ENCODE measurements around the gene HELQ.
A peak's percentile ranks its signal among the peaks of the same experiment; 100 is the strongest.
"Not testable (repeated sequence)": the region's sequence is repeated elsewhere in the genome, so short reads cannot be mapped to it uniquely, and the experiment has no call there.

HELQ gene, protein sequence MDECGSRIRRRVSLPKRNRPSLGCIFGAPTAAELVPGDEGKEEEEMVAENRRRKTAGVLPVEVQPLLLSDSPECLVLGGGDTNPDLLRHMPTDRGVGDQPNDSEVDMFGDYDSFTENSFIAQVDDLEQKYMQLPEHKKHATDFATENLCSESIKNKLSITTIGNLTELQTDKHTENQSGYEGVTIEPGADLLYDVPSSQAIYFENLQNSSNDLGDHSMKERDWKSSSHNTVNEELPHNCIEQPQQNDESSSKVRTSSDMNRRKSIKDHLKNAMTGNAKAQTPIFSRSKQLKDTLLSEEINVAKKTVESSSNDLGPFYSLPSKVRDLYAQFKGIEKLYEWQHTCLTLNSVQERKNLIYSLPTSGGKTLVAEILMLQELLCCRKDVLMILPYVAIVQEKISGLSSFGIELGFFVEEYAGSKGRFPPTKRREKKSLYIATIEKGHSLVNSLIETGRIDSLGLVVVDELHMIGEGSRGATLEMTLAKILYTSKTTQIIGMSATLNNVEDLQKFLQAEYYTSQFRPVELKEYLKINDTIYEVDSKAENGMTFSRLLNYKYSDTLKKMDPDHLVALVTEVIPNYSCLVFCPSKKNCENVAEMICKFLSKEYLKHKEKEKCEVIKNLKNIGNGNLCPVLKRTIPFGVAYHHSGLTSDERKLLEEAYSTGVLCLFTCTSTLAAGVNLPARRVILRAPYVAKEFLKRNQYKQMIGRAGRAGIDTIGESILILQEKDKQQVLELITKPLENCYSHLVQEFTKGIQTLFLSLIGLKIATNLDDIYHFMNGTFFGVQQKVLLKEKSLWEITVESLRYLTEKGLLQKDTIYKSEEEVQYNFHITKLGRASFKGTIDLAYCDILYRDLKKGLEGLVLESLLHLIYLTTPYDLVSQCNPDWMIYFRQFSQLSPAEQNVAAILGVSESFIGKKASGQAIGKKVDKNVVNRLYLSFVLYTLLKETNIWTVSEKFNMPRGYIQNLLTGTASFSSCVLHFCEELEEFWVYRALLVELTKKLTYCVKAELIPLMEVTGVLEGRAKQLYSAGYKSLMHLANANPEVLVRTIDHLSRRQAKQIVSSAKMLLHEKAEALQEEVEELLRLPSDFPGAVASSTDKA

DNA sequence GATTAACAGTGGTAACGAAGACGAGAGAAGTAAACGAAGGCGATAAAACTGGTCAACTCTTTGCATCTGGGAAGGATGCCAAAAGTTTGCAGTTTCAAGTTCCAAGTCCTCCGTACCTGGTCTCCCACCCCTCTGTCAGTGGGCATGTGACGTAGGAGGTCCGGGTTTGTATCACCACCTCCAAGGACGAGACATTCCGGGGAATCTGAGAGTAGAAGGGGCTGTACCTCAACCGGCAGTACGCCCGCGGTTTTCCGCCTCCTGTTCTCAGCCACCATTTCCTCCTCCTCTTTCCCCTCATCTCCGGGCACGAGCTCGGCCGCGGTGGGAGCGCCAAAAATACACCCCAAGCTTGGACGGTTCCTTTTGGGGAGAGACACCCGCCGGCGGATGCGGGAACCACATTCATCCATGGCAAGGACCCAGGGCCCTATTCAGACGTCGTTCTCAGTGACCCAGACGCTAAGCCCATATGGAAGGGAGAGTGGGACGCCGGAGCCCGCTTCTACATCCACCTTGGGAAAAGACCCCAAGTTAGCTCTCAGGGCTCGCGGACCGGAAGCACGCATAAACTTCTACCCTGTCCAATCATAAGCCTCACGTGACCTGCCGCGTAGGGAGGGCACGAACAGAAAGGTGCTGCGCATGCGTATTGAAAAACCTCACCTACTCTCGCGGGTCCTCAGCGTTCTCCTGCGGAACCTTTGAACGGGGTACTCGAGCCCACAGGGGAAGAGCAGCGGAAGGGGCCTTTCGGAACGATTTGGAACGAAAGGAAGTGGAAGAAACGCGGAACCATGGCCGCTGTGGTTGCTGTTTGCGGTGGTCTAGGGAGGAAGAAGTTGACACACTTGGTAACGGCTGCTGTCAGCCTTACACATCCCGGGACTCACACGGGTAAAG, at the start of gene HELQ, which contains the start of gene MRPS18C:
Gene HELQ, minus strand, starts transcription at position 543 of the 903 bp plus-strand sequence. Its CDS starts 130 bp downstream, at position 413.
Gene MRPS18C, plus strand, starts transcription at position 778 of the 903 bp plus-strand sequence. Its CDS starts 20 bp downstream, at position 798.
- peak; percentile 100 for DNase-seq

- DNase-seq, result no peak
Measured at GRCh38 chr4:83504996-83505395, 49.4 kb upstream of the HELQ start.

DNA sequence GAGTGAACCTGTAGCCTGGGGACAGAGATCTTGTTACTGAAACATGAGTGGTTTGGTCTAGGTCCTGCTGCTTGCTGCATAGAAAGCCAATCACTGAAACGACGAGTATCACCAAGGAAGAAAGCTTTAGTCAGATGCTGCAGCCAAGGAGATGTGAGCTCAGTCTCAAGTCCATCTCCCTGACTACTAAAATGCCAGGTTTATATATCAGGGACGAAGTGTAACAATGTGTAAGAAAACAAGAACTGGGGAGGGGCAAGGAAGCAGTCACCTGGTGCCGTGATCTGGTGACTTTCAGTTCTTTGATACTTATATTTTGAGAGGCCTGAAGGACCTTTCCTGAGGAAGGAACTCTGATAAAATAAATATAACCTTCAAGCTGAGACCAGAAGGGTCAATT, 48.9 kb upstream of the HELQ start:
- DNase-seq, result no peak

DNA sequence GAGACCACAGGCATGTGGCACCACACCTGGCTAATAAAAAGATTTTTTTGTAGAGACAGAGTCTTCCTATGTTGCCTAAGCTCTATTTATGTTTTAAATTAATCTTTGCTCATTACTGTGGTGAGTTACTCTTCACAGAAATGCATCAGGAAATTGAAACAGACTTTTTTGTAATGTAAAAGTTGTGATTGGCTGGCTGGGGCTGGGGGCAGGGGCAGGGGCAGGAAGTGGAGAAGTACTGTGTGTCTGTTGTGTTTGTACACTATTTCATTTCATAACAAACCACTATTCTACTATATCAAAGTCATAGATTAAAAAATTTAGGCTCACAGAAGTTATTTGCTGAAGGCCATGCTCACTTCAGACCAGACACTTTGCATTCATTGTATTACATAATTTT, 48.4 kb upstream of the HELQ start:
- no peak for DNase-seq

GRCh38 chr4:83501671-83502070, 46.0 kb upstream of the HELQ start:
- DNase-seq, result not testable (repeated sequence)

DNA sequence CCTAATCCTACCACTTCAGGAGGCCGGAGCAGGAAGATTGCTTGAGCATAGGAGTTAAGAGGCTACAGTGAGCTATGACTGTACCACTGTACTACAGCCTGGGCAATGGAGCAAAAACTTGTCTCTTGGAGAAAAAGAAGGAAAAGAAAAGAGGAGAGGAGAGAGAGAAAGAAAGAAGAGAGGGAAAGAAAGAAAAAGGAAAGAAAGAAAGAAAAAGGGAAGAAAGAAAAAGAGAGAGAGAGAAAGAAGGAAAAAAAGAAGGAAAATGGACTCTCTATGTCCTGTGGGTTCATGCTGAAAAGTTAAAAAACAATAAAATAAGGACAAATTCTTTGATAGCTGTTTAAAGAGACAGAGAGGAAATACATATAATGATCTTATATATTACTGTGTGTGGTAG, 42.6 kb upstream of the HELQ start:
- DNase-seq, result no peak

- DNase-seq, result not testable (repeated sequence)
Measured at GRCh38 chr4:83496085-83496917, 40.7 kb upstream of the HELQ start.

DNA sequence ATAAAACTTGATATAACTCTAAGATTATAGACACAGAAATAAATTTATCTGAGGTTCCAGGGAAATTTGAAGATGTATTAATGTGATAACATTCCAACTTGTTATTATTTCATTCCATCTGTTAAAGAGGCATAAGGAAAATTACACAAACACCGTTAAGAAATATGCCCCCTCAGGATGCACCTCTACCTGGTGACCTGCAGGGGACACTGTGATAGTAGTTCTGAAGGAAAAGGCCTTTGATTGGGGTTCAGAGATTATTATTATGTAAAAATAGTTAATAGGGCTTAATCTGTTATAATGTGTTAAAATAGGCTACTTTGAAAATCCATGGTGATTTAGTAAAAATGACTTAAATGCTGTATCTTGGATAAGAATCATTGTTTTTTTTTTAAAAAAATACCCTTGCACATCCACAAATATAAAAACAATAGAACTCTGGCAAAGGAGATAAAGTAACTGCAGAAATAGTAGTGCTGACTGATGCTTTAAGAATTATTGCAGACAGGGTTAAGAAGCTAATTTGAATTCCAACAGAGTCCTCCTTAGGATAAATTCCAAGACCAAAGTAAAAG, 35.3 kb upstream of the HELQ start:
- peak; percentile 11 for DNase-seq

GRCh38 chr4:83489711-83490326, 34.2 kb upstream of the HELQ start:
- DNase-seq, result no peak

- no peak for DNase-seq
Measured at GRCh38 chr4:83486457-83487129, 31.0 kb upstream of the HELQ start.

DNA sequence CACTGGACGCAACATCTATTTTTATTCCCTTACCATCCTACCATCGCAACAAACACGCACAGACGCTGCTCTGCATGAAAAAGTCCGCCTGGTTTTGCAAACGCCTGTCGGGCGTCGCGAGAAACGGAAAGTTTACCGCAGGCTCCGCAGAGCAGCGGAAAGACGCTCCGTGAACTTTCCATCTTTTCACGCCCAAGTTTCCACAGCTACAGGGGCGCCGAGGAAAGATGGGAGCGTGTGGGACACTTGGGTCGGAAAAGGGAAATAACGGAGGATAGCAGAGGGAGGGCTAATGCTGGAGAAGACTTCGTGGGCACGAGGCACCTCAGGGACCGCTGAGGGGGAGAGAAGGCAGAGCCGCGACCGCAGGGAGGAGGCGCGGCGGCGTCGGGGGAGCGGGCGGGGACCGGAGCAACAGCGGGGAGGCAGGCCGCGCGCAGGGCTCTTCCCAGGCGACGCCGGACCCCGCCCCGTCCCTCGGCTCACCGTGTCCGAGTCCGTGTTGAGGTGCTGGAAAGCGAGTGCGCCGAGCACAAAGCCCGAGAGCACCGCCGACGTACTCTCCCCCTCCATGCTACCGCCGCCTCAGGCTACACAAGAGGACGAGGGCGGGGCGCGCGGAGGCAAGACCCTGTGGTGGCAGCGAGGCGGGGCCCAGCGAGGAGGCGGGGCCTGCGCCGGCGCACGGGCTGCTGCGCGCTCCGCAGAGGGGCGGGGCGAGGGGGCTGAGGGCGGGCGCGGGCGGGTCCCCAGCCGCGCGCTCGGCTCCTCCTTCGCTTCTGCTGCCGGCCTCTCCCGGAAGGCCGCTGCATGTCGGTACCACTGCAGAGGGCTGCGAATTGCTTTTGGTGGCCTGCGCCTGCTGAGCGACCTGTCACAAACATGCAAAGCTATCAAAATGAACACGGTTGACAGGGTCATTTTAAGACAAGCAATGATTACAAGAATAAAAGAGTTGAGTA, 29.2 kb upstream of the HELQ start, which contains the start of gene ABRAXAS1:
Gene ABRAXAS1, minus strand, starts transcription at position 601 of the 962 bp plus-strand sequence. Its CDS starts 28 bp downstream, at position 573.
- DNase-seq, result peak; percentile 87

DNA sequence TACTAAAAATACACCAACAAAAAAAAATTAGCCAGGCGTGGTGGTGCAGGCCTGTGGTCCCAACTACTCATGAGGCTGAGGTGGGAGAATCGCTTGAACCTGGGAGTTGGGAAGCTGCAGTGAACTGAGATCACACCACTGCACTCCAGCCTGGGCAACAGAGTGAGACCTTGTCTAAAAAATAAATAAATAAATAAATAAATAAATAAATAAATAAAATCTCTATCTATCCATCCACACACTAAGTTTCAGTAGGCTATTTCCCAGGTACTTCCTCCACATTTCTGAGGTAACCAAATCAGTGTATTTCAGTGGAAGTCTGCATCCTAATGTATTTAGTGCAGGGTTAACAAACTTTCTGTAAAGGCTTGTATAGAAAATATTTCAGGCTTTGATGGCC, 18.3 kb upstream of the HELQ start:
- no peak for DNase-seq

DNA sequence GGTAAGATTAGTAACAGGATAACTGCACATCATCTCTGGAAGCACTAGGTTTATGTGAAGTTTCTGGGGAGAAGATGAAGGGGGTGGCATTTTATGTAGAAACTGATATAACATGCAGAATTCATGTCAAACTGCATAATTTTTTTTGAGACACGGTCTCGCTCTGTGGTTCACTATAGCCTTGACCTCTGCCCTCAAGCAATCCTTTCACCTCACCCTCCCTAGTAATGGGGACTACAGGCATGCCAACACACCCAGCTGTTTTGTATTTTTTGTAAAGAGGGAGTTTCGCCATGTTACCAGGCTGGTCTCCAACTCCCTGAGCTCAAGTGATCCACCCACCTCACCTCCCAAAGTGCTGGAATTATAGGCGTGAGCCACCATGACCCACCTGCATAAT, 17.8 kb upstream of the HELQ start:
- DNase-seq, result no peak

DNA sequence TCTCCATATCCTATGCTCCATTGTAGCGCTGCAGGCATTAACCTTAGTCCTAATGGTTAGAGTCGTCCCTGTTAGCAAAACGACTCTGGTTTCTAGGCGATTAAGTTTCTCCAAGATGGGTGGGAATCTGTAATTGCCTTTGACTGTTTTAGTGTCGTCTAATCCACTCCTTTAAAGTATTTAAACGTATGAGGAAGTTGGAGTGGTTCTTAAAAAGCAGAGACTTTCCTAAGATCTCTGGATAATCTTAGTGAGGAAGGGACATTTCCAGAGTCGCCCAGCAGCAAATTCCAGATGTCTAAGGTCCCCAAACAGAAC, 520 bp upstream of the HELQ start:
- no peak for DNase-seq

GRCh38 chr4:83454686-83455085, 937 bp downstream of the HELQ start:
- peak; percentile 11 for DNase-seq

GRCh38 chr4:83449009-83449408, 6.6 kb downstream of the HELQ start:
- peak; percentile 3 for DNase-seq

DNA sequence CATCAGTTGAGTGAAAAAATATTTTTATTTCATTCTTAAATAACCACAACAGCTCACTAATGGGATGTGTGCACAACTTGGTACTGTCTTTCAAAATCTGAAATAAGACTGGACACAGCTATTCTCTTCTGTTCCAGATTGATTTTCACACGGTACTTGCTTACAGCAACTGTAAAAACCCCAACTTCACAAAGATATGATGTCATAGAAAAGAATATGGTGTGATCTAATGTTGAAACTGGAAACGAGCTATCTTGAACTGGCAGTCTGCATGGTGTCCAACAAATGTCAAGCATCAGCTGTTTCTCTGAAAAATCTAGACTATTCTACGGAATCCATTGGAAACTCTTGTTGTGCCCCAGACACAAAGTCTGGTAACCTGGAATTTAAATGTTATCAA, 14.7 kb downstream of the HELQ start:
- DNase-seq, result no peak

DNA sequence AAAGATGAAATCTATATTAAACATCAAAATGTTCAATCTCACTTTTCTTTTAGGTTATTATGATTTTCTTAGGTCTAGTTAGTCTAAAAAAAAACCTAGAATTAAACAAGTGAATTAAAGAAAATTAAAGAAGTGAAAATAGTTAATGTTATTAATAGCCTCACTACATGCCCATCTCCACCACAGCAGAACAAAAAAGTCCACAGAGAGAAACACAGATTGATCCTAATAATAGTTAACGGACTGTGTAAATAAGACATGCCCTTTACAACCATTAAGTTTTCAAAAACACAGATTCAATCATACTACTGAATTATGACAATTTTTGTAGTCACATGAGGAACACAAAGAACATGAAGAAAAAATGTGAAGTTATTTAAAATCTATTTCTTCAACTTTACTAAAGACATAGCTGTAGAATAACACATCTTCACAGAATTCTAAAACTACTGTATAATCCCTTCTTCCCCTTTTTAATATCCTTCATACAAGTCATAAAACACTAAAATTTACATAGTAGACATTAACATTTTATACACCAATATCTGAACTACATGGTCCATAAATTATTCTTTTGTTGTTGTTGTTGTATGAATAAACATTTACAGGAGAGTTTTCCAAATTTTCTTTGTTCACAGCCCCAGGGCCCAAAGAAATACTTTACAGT, 15.3 kb downstream of the HELQ start:
- DNase-seq, result no peak

All from MV-4-11 (cell line).